Measurements from ENCODE around the gene UPK3BL2. TPM values are rescaled to one million over a fixed set of nuclear protein-coding genes. Genes with fewer than 3 reads are reported as not detected.
"Not testable (repeated sequence)": the region's sequence is repeated elsewhere in the genome, so short reads cannot be mapped to it uniquely, and the experiment has no call there.

Gene UPK3BL2
- total and polyA plus RNA-seq, 9 of the 15 experiments (the other 6 are each of a cell fraction or from before 2014, with no cell fraction given) = 0.77 to 24.8 (median 6.9) TPM; not detected in 1

GRCh38 chr7:102550808-102551422 lies 7.4 kb upstream of the UPK3BL2 start, which contains the start of gene SPDYE2:
Gene SPDYE2 (plus strand): TSS chr7:102551226. CDS start chr7:102553256, 2,030 bp downstream.
- H2AFZ ChIP-seq (ENCODE audit: low read depth, low read length); H3K4me3 ChIP-seq; H3K27ac ChIP-seq (ENCODE audit: extremely low read depth, low read depth, low read length); CTCF ChIA-PET (ENCODE audit: low intra/inter-chr PET ratio); ATAC-seq; POLR2A ChIA-PET; H3K79me2 ChIP-seq (ENCODE audit: control insufficient read depth, insufficient read depth, low read length); BruUV-seq (replicated peaks); H3K9me1 ChIP-seq (ENCODE audit: control insufficient read depth, insufficient read depth, low read length); H3K27me3 ChIP-seq (ENCODE audit: control insufficient read depth in 2 of 2, insufficient read depth in 2 of 2, low read length in 2 of 2); H3K4me2 ChIP-seq (ENCODE audit: insufficient read depth, low read length); H3K9ac ChIP-seq (ENCODE audit: insufficient read depth in 1 of 2, low read depth in 2 of 2, low read length in 2 of 2); FAIRE-seq; H3K4me1 ChIP-seq (replicated peaks in 1 of 2; ENCODE audit: control insufficient read depth in 2 of 2, insufficient read depth in 2 of 2, low read length in 2 of 2); DNase-seq (ENCODE audit: extremely low read depth in 1 of 4, low spot score in 3 of 4); H4K20me1 ChIP-seq (replicated peaks; ENCODE audit: control insufficient read depth, insufficient read depth, low read length); intact Hi-C loops (cut with micrococcal nuclease); H3K36me3 ChIP-seq (ENCODE audit: control insufficient read depth, insufficient read depth, low read length); H3K9me3 ChIP-seq (replicated peaks; ENCODE audit: control insufficient read depth, insufficient read depth, low read depth, low read length): not testable (repeated sequence)
- in situ Hi-C loops (cut with MboI) = loop anchor here (25.0 kb wide), 1 partner anchor 89 kb away; the partner anchor contains the start of genes ALKBH4 and LRWD1
- WGBS (ENCODE audit: insufficient coverage, low coverage, missing lambda C conversion rate) = no CpG with 5 or more reads among the region's 6 CpGs

DNA sequence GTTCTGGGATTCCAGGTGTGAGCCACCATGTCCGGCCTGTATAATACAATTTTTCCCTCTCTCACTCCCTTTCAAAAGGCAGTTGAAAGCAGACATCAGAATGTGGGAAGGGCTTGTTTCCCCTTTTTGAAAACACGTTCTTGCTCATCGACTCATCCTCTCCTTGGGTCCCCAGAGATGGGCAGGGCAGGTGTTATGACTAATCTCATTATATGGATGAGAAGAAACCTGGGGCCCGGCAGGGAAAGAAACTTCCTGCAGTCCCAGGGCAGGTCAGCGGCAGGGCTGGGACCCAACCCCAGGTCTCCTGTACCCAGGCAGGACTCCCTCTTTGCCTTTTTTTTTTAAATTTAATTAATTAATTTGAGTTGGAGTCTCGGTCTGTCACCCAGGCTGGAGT lies 2.9 kb upstream of the UPK3BL2 start:
- H4K20me1 ChIP-seq (replicated peaks; ENCODE audit: control insufficient read depth, insufficient read depth, low read length); H3K4me2 ChIP-seq (ENCODE audit: insufficient read depth, low read length); FAIRE-seq; H3K79me2 ChIP-seq (ENCODE audit: control insufficient read depth, insufficient read depth, low read length); intact Hi-C loops (cut with micrococcal nuclease); ATAC-seq; H3K27ac ChIP-seq (ENCODE audit: extremely low read depth, low read depth, low read length); H3K9me1 ChIP-seq (ENCODE audit: control insufficient read depth, insufficient read depth, low read length); DNase-seq (ENCODE audit: extremely low read depth in 1 of 4, low spot score in 3 of 4); H2AFZ ChIP-seq (ENCODE audit: low read depth, low read length); H3K9me3 ChIP-seq (replicated peaks; ENCODE audit: control insufficient read depth, insufficient read depth, low read depth, low read length); H3K9ac ChIP-seq (ENCODE audit: insufficient read depth in 1 of 2, low read depth in 2 of 2, low read length in 2 of 2); POLR2A ChIA-PET; H3K36me3 ChIP-seq (ENCODE audit: control insufficient read depth, insufficient read depth, low read length); BruUV-seq (replicated peaks); CTCF ChIA-PET (ENCODE audit: low intra/inter-chr PET ratio); H3K27me3 ChIP-seq (ENCODE audit: control insufficient read depth in 2 of 2, insufficient read depth in 2 of 2, low read length in 2 of 2); H3K4me1 ChIP-seq (replicated peaks in 1 of 2; ENCODE audit: control insufficient read depth in 2 of 2, insufficient read depth in 2 of 2, low read length in 2 of 2); H3K4me3 ChIP-seq: not testable (repeated sequence)
- in situ Hi-C loops (cut with MboI) = loop anchor here (10.0 kb wide), 1 partner anchor 98 kb away; the partner anchor contains the start of gene UPK3BL1
- WGBS (ENCODE audit: insufficient coverage, low coverage, missing lambda C conversion rate) = 100% methylated on average over 1 of the region's 6 CpGs

DNA sequence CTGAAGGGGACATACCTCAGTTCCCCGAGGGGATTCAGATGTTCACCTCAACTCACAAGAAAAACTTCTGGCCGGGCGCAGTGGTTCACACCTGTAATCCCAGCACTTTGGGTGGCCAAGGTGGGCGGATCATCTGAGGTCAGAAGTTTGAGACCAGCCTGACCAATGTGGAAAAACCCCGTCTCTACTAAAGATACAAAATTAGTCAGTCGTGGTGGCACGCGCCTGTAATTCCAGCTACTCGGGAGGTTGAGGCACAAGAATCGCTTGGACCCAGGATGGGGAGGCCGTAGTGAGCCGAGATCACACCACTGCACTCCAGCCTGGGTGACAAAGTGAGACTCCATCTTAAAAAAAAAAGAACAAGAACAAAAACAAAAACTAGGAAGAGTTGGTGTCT lies 1.8 kb upstream of the UPK3BL2 start:
- H3K4me3 ChIP-seq; DNase-seq (ENCODE audit: extremely low read depth in 1 of 4, low spot score in 3 of 4); H3K36me3 ChIP-seq (ENCODE audit: control insufficient read depth, insufficient read depth, low read length); H3K79me2 ChIP-seq (ENCODE audit: control insufficient read depth, insufficient read depth, low read length); H3K27ac ChIP-seq (ENCODE audit: extremely low read depth, low read depth, low read length); H3K4me2 ChIP-seq (ENCODE audit: insufficient read depth, low read length); FAIRE-seq; H3K9me1 ChIP-seq (ENCODE audit: control insufficient read depth, insufficient read depth, low read length); ATAC-seq; POLR2A ChIA-PET; H2AFZ ChIP-seq (ENCODE audit: low read depth, low read length); CTCF ChIA-PET (ENCODE audit: low intra/inter-chr PET ratio); BruUV-seq (replicated peaks); intact Hi-C loops (cut with micrococcal nuclease); H3K9me3 ChIP-seq (replicated peaks; ENCODE audit: control insufficient read depth, insufficient read depth, low read depth, low read length); H3K4me1 ChIP-seq (replicated peaks in 1 of 2; ENCODE audit: control insufficient read depth in 2 of 2, insufficient read depth in 2 of 2, low read length in 2 of 2); H3K9ac ChIP-seq (ENCODE audit: insufficient read depth in 1 of 2, low read depth in 2 of 2, low read length in 2 of 2); H3K27me3 ChIP-seq (ENCODE audit: control insufficient read depth in 2 of 2, insufficient read depth in 2 of 2, low read length in 2 of 2); H4K20me1 ChIP-seq (replicated peaks; ENCODE audit: control insufficient read depth, insufficient read depth, low read length): not testable (repeated sequence)
- in situ Hi-C loops (cut with MboI) = loop anchor here (10.0 kb wide), 1 partner anchor 100 kb away; the partner anchor contains the start of gene UPK3BL1
- WGBS (ENCODE audit: insufficient coverage, low coverage, missing lambda C conversion rate) = 93% methylated on average over 6 of the region's 12 CpGs
